ENCODE measurements around the gene APEH.
"Not testable (repeated sequence)": the region's sequence is repeated elsewhere in the genome, so short reads cannot be mapped to it uniquely, and the experiment has no call there.

The APEH gene

GRCh38 chr3:49690856-49691255 is 16.7 kb downstream of the APEH start:
- not testable (repeated sequence) for DNase-seq (ENCODE audit: low spot score)

- not testable (repeated sequence) for DNase-seq (ENCODE audit: low spot score)
Observed at GRCh38 chr3:49691481-49691880, 17.3 kb downstream of the APEH start.

- DNase-seq (ENCODE audit: low spot score): not testable (repeated sequence)
Observed at GRCh38 chr3:49694409-49695070, 20.4 kb downstream of the APEH start.

- not testable (repeated sequence) for DNase-seq (ENCODE audit: low spot score)
Observed at GRCh38 chr3:49695350-49696015, 21.3 kb downstream of the APEH start.

GRCh38 chr3:49699281-49699979 is 25.3 kb downstream of the APEH start:
- DNase-seq (ENCODE audit: low spot score): no peak

GRCh38 chr3:49700014-49700413 is 25.9 kb downstream of the APEH start:
- DNase-seq (ENCODE audit: low spot score): no peak

- no peak for DNase-seq (ENCODE audit: low spot score)
Observed at GRCh38 chr3:49700453-49701128, 26.4 kb downstream of the APEH start.

GRCh38 chr3:49701388-49702077 is 27.4 kb downstream of the APEH start:
- DNase-seq (ENCODE audit: low spot score): no peak

- DNase-seq (ENCODE audit: low spot score): no peak
Observed at GRCh38 chr3:49702672-49703071, 28.5 kb downstream of the APEH start.

GRCh38 chr3:49703443-49703927 is 29.3 kb downstream of the APEH start:
- peak; percentile 75 for DNase-seq (ENCODE audit: low spot score)

GRCh38 chr3:49703956-49704355 is 29.8 kb downstream of the APEH start:
- no peak for DNase-seq (ENCODE audit: low spot score)

GRCh38 chr3:49704629-49705028 is 30.5 kb downstream of the APEH start:
- DNase-seq (ENCODE audit: low spot score): no peak

GRCh38 chr3:49705390-49705960 is 31.3 kb downstream of the APEH start:
- no peak for DNase-seq (ENCODE audit: low spot score)

GRCh38 chr3:49706456-49707112 is 32.4 kb downstream of the APEH start:
- no peak for DNase-seq (ENCODE audit: low spot score)

GRCh38 chr3:49707113-49707480 is 32.9 kb downstream of the APEH start:
- no peak for DNase-seq (ENCODE audit: low spot score)

GRCh38 chr3:49709852-49710251 is 35.7 kb downstream of the APEH start:
- no peak for DNase-seq (ENCODE audit: low spot score)

- DNase-seq (ENCODE audit: low spot score): no peak
Observed at GRCh38 chr3:49711489-49711888, 37.3 kb downstream of the APEH start.

- no peak for DNase-seq (ENCODE audit: low spot score)
Observed at GRCh38 chr3:49712166-49712565, 38.0 kb downstream of the APEH start.

- no peak for DNase-seq (ENCODE audit: low spot score)
Observed at GRCh38 chr3:49712631-49713317, 38.6 kb downstream of the APEH start.

- DNase-seq (ENCODE audit: low spot score): no peak
Observed at GRCh38 chr3:49713336-49714105, 39.4 kb downstream of the APEH start.

All from CD4-positive, alpha-beta T cell treated with Interleukin-15 for 4 hours (primary cell).